NCI-H1417 (cell line): ENCODE results near the gene ERGIC1.
"Not testable (repeated sequence)": the region's sequence is repeated elsewhere in the genome, so short reads cannot be mapped to it uniquely, and the experiment has no call there.

Experiments
- DNase-seq, 3 experiments: peaks; one replicate each; lab custom pipeline; 2025; lab: John Stamatoyannopoulos, UW

Gene ERGIC1

GRCh38 chr5:172833686-172834414 is at the start of gene ERGIC1:
Gene ERGIC1 (plus strand): TSS chr5:172834251. CDS start chr5:172834414, 163 bp downstream.
- peak; percentile 58 to 70 (median 63) for DNase-seq

- no peak for DNase-seq
Observed at GRCh38 chr5:172785429-172786088, 48.5 kb upstream of the ERGIC1 start.

- no peak for DNase-seq
Observed at GRCh38 chr5:172786736-172787462, 47.2 kb upstream of the ERGIC1 start.

GRCh38 chr5:172787538-172787937 is 46.5 kb upstream of the ERGIC1 start:
- not testable (repeated sequence) for DNase-seq

- no peak for DNase-seq
Observed at GRCh38 chr5:172788771-172789686, 45.0 kb upstream of the ERGIC1 start.

- no peak for DNase-seq
Observed at GRCh38 chr5:172789687-172790495, 44.2 kb upstream of the ERGIC1 start.

GRCh38 chr5:172790496-172790889 is 43.6 kb upstream of the ERGIC1 start:
- no peak for DNase-seq

GRCh38 chr5:172791286-172791685 is 42.8 kb upstream of the ERGIC1 start:
- DNase-seq: no peak

- DNase-seq: no peak
Observed at GRCh38 chr5:172791726-172792445, 42.2 kb upstream of the ERGIC1 start.

GRCh38 chr5:172792701-172793570 is 41.1 kb upstream of the ERGIC1 start:
- no peak for DNase-seq

GRCh38 chr5:172793577-172794488 is 40.2 kb upstream of the ERGIC1 start:
- no peak for DNase-seq

- no peak for DNase-seq
Observed at GRCh38 chr5:172795318-172795977, 38.6 kb upstream of the ERGIC1 start.

- no peak for DNase-seq
Observed at GRCh38 chr5:172796306-172796705, 37.7 kb upstream of the ERGIC1 start.

GRCh38 chr5:172797771-172798191 is 36.3 kb upstream of the ERGIC1 start:
- DNase-seq: no peak

GRCh38 chr5:172798422-172799215 is 35.4 kb upstream of the ERGIC1 start:
- no peak for DNase-seq

GRCh38 chr5:172799416-172799815 is 34.6 kb upstream of the ERGIC1 start:
- DNase-seq: no peak

GRCh38 chr5:172800088-172800551 is 33.9 kb upstream of the ERGIC1 start:
- no peak for DNase-seq
